ENCODE results near the gene PSMB11.

- no peak for TF ChIP-seq CTCF (IDR thresholded peaks at IDR 0.05; ENCODE audit: low read depth, low read length, poor library complexity, severe bottlenecking)
- TF ChIP-seq EZH2phosphoT487 (IDR thresholded peaks at IDR 0.05; ENCODE audit: borderline replicate concordance, low read length), result no peak
These were observed 36.0 kb downstream of the PSMB11 start for GRCh38 chr14:23077962-23078361.
